Measurements from ENCODE around the gene SEMA5B.

GRCh38 chr3:123070510-123070909 lies 42.9 kb upstream of the SEMA5B start:
- no peak for TF ChIP-seq TCF12 (IDR thresholded peaks at IDR 0.05; ENCODE audit: low read depth)
- TF ChIP-seq RAD21 (IDR thresholded peaks at IDR 0.05; ENCODE audit: low read depth), result no peak
- no peak for TF ChIP-seq TAF1 (IDR thresholded peaks at IDR 0.05; ENCODE audit: low read depth)
- TF ChIP-seq EP300 (IDR thresholded peaks at IDR 0.05; ENCODE audit: borderline replicate concordance), result no peak
- TF ChIP-seq FOXM1 (IDR thresholded peaks at IDR 0.05; ENCODE audit: borderline replicate concordance, low read depth), result no peak
- TF ChIP-seq, protein P1, sequence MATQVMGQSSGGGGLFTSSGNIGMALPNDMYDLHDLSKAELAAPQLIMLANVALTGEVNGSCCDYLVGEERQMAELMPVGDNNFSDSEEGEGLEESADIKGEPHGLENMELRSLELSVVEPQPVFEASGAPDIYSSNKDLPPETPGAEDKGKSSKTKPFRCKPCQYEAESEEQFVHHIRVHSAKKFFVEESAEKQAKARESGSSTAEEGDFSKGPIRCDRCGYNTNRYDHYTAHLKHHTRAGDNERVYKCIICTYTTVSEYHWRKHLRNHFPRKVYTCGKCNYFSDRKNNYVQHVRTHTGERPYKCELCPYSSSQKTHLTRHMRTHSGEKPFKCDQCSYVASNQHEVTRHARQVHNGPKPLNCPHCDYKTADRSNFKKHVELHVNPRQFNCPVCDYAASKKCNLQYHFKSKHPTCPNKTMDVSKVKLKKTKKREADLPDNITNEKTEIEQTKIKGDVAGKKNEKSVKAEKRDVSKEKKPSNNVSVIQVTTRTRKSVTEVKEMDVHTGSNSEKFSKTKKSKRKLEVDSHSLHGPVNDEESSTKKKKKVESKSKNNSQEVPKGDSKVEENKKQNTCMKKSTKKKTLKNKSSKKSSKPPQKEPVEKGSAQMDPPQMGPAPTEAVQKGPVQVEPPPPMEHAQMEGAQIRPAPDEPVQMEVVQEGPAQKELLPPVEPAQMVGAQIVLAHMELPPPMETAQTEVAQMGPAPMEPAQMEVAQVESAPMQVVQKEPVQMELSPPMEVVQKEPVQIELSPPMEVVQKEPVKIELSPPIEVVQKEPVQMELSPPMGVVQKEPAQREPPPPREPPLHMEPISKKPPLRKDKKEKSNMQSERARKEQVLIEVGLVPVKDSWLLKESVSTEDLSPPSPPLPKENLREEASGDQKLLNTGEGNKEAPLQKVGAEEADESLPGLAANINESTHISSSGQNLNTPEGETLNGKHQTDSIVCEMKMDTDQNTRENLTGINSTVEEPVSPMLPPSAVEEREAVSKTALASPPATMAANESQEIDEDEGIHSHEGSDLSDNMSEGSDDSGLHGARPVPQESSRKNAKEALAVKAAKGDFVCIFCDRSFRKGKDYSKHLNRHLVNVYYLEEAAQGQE (IDR thresholded peaks at IDR 0.05; ENCODE audit: low read depth), result no peak
- TF ChIP-seq, protein P2, sequence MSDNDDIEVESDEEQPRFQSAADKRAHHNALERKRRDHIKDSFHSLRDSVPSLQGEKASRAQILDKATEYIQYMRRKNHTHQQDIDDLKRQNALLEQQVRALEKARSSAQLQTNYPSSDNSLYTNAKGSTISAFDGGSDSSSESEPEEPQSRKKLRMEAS (IDR thresholded peaks at IDR 0.05), result no peak
- TF ChIP-seq ZBTB7A (IDR thresholded peaks at IDR 0.05; ENCODE audit: low read depth), result no peak
- TF ChIP-seq YY1 (IDR thresholded peaks at IDR 0.05; ENCODE audit: low read depth), result no peak
- no peak for TF ChIP-seq CEBPB (IDR thresholded peaks at IDR 0.05)
- TF ChIP-seq NFIC (IDR thresholded peaks at IDR 0.05), result no peak

Measured in Ishikawa (cell line).